Stomach smooth muscle (tissue), 2 donors: Measurements from ENCODE around the gene LHFPL6.

Experiments used
- H3K27ac ChIP-seq: one replicate; pipeline ENCODE4 v1.7.0; 2013; ENCODE audit warnings: mild to moderate bottlenecking, low read length, inconsistent platforms
- H3K27me3 ChIP-seq, 2 donors: one replicate each; pipeline ENCODE4 v1.7.0; 2013; ENCODE audit warnings: low read length in 2 of 2; ENCODE audit not compliant: insufficient read depth in 2 of 2, control insufficient read depth in 1 of 2
- H3K36me3 ChIP-seq, 2 donors: one replicate each; pipeline ENCODE4 v1.7.0; 2013; ENCODE audit warnings: low read length in 2 of 2; ENCODE audit not compliant: control insufficient read depth in 2 of 2, insufficient read depth in 2 of 2
- H3K4me1 ChIP-seq: one replicate; pipeline ENCODE4 v1.7.0; 2013; ENCODE audit warnings: low read length; ENCODE audit not compliant: control insufficient read depth, insufficient read depth
- H3K4me3 ChIP-seq, 2 donors: one replicate each; pipeline ENCODE4 v1.7.0; 2013; ENCODE audit warnings: low read length in 2 of 2
- H3K9ac ChIP-seq, 2 donors: one replicate each; pipeline ENCODE4 v1.7.0; 2013; ENCODE audit warnings: low read length in 2 of 2, mild to moderate bottlenecking in 1 of 2
- H3K9me3 ChIP-seq, 2 donors: one replicate each; pipeline ENCODE4 v1.7.0; 2013; ENCODE audit warnings: low read length in 2 of 2; ENCODE audit not compliant: control insufficient read depth in 2 of 2
- donor health status: healthy.
- donor health status: Pancreatic carcinoma.

Gene LHFPL6

DNA sequence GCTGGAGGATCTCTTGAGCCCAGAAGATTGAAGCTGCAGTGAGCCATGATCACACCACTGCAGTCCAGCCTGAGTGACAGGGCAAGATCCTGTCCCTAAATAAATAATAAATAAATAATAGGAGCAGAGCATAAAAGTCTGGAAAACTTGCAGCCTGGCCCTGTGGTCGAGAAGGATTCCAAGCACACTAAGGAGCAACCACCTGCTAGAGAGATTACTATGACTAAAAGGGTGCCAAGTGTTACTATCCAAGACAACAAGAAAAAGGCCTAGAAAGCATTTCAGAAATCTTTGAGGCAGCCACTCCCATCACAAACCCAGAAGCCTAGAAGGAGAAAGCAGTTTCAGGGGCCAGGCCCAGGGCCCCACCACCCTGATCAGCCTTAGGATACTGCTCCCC, 46.1 kb downstream of the LHFPL6 start:
- Histone ChIP-seq H3K9ac (no peak overlapping the region), H3K36me3 (no peaks in the 10 kb centered on the region), H3K27me3 (no peaks in the 10 kb centered on the region), H3K4me3 (no peak overlapping the region), H3K27ac (no peak overlapping the region), H3K9me3 (no peaks in the 10 kb centered on the region), H3K4me1 (no peaks in the 10 kb centered on the region)

DNA sequence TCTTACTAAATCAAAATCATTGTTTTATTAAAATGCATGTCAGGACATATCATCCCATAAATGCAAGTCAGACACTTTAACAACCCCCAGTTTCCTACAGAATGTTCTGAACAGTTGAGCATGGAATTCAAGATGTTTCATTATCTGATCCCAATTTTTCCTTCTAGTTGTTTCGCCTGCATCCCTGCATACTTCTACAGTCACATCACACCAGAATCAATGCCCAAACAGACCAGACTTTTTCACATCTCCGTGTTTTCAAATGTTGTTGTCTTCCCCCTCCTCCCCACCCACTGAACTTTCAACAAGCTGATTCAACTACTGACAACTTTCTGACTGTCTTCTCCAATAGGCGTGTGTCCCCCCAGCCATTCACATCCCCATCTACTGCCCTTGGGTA, 48.6 kb downstream of the LHFPL6 start:
- H3K4me3 ChIP-seq, result no peak overlapping the region
- H3K9me3 ChIP-seq, result no peaks in the 10 kb centered on the region
- no peaks in the 10 kb centered on the region for H3K4me1 ChIP-seq
- H3K27ac ChIP-seq, result no peak overlapping the region
- no peaks in the 10 kb centered on the region for H3K27me3 ChIP-seq
- no peak overlapping the region for H3K9ac ChIP-seq
- H3K36me3 ChIP-seq, result no peaks in the 10 kb centered on the region

DNA sequence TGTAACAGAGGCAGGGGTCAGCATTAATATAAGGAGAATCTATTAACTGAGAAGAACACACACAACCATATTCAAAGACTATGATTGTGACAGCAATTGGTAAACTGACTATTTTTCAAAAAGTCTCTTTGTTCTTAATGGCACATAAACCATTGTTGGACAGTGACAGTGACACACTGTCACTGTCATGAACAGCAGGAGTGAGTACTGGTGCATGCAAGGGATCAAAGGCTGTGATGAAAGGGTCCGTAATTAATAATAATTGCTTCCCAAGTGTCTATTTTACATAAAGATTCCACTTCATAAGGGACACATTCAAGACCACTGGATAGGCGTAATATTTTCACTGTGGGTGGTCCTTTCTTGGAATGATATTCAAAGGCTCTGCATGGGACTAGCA, 50.7 kb downstream of the LHFPL6 start:
- Histone ChIP-seq H3K4me3 (no peak overlapping the region), H3K9me3 (no peaks in the 10 kb centered on the region), H3K27ac (no peak overlapping the region), H3K36me3 (no peaks in the 10 kb centered on the region), H3K9ac (no peak overlapping the region), H3K27me3 (no peaks in the 10 kb centered on the region), H3K4me1 (no peaks in the 10 kb centered on the region)

DNA sequence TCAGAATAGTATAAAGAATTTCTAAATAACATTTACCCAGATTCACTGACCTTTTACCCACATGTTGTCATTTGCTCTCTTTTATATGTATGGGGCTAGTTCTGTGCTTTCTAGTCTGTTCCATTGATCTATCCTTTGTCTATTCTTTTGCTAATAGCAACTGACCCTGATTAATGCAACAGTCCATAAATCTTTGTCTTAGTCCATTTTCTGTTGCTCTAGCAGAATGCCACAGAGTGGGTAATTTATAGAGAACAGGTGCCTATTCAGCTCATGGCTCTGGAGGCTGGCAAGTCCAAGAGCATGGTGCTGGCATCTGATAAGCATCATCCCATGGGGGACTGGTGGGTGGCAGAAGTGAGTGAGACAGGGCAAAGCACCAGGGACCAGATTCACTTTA, 52.1 kb downstream of the LHFPL6 start:
- H3K27ac ChIP-seq, result no peak overlapping the region
- no peak overlapping the region for H3K9ac ChIP-seq
- no peaks in the 10 kb centered on the region for H3K36me3 ChIP-seq
- H3K4me1 ChIP-seq, result no peaks in the 10 kb centered on the region
- no peaks in the 10 kb centered on the region for H3K9me3 ChIP-seq
- no peak overlapping the region for H3K4me3 ChIP-seq
- no peaks in the 10 kb centered on the region for H3K27me3 ChIP-seq

DNA sequence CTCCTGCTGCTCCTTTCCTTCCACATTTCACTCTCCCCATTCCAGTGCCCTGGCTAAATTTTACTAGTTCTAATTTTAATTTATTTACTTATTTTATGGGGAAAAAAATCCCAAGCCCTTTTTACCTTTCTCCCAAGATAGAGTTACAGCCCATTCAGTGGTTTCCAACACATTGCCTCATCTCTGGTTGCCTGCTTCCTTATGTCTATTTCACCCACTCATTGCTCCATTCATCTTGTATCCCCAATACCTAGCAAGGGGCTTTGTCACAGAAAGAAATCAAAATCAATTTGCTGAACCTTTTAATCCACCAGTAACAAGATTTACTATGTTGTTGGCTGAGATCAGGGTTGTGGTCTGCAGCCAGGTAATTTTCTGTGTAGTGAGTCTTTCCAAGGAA, 55.9 kb downstream of the LHFPL6 start:
- Histone ChIP-seq H3K9ac (no peak overlapping the region), H3K4me1 (no peaks in the 10 kb centered on the region), H3K9me3 (no peaks in the 10 kb centered on the region), H3K4me3 (no peak overlapping the region), H3K27me3 (no peaks in the 10 kb centered on the region), H3K36me3 (no peaks in the 10 kb centered on the region), H3K27ac (no peak overlapping the region)

DNA sequence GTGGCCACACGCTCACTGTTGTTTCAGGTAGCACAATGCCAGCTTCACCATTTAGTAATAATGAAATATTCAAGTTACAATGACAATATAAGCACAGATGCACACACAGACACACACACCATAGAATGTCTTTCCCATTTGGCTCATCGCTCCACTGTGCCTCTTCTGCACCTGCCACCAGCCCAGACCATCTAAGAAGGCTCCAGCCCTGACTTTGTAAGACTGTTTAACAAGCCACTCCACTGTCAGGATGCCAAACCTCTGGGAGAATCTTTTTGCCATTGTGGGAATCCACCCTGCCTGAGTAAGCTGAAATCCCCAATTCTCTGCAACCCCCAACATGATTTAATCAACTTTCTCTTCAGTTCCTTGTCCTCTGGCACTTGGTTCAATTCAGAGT, 60.6 kb downstream of the LHFPL6 start:
- no peaks in the 10 kb centered on the region for H3K4me1 ChIP-seq
- no peak overlapping the region for H3K9ac ChIP-seq
- H3K4me3 ChIP-seq, result no peak overlapping the region
- H3K9me3 ChIP-seq, result no peaks in the 10 kb centered on the region
- no peak overlapping the region for H3K27ac ChIP-seq
- no peaks in the 10 kb centered on the region for H3K36me3 ChIP-seq
- no peaks in the 10 kb centered on the region for H3K27me3 ChIP-seq

DNA sequence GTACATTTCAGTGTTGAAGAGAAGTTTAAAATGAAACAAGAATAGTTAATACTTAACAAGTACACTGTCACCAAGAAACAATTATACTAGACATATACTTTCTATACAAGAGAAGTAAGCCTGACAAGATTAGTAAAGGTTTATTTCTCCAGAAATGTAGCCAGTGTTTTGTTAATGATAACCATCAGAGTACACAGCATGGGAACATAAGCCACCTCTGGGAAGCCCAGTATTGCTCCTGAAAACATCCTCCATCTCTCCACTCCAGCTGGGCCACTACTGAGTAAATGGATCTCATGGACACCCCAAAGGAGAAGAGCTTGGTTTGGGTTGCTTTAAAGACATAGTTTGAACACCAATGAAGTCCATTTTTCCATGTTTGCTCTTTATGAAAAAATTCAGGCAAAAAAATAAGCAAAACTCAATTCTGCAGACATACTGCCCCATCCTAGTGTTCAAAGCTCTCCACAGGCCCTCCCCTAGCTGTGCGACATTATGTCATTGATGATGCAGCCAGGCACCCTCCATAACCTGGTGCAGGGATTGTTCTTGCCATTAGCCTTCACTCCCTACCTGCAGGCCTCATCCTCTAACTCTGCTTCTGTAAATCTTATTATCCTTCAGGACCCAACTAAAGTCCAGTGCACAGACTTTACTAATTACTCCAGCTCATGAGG, 61.9 kb downstream of the LHFPL6 start:
- Histone ChIP-seq H3K4me3 (no peak overlapping the region), H3K9ac (no peak overlapping the region), H3K27ac (no peak overlapping the region), H3K36me3 (no peaks in the 10 kb centered on the region), H3K4me1 (no peaks in the 10 kb centered on the region), H3K9me3 (no peaks in the 10 kb centered on the region), H3K27me3 (no peaks in the 10 kb centered on the region)

DNA sequence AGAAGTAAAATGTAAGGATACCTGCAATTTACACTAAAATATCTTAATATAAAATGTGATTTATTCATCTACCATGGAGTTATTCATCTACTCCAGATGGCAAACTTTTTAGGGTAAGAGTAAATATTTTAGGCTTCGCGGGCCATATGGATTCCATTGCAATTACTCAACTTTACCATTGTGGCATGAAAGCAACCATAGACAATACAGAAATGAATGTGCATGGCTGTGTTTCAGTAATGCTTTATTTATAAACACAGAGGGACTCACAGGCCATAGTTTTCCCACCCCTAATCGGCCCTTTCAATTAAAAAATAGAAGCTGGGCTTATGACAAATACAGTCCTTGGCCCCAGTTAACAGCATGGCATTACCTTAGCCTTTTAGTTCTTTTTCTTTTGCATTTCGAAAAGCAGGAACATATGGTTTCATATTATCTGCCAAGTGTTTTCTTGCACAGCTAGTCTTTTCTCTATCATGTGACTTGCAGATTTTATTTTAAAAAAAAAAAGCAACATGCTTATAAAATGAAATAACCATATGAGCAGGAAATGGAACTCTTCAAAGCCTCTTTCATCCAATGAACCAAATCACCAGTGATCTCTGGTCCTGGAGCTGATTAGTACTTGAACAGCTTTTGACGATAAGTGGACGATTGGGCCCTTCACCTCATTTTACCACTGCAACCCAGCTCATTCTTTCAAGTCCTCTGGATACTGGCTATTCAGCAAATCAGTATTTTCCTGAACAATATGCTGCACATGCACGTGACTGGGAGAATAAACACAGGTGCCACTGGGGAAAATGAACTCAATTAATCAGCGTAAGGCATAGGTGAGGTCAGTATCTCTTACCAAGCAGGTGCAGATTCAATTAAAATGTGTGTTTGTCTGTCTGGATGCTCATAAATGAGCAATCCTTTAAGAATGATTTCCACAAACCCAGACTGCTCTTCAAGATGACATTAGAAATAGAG, 63.9 kb downstream of the LHFPL6 start:
- H3K9me3 ChIP-seq, result no peaks in the 10 kb centered on the region
- no peaks in the 10 kb centered on the region for H3K27me3 ChIP-seq
- H3K36me3 ChIP-seq, result no peaks in the 10 kb centered on the region
- no peak overlapping the region for H3K9ac ChIP-seq
- H3K4me3 ChIP-seq, result no peak overlapping the region
- H3K4me1 ChIP-seq, result no peaks in the 10 kb centered on the region
- H3K27ac ChIP-seq, result no peak overlapping the region

DNA sequence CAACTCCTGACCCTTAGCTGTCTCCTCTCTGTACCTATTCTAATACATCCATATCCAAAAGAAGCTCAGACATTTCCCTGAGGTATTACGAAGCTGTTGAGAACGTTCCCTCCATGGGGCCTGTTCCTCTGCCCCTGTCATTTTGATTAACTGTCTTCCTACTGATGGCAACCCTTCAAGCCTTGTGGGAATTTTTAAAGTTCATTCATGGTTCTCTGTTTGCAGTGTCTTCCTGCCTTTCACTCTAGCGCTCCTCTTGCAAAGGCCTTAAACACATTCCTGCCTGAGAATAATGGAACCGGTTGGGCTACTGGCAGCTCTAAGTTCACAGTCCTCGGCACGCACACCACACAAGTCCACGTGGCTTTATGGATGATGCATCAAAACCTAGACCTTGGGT, 66.1 kb downstream of the LHFPL6 start:
- H3K36me3 ChIP-seq, result no peaks in the 10 kb centered on the region
- H3K27me3 ChIP-seq, result no peaks in the 10 kb centered on the region
- no peaks in the 10 kb centered on the region for H3K4me1 ChIP-seq
- H3K9ac ChIP-seq, result no peak overlapping the region
- H3K27ac ChIP-seq, result no peak overlapping the region
- peaks cover 0 to 4% of the 10 kb centered on the region in 2 donors for H3K9me3 ChIP-seq
- no peak overlapping the region for H3K4me3 ChIP-seq

DNA sequence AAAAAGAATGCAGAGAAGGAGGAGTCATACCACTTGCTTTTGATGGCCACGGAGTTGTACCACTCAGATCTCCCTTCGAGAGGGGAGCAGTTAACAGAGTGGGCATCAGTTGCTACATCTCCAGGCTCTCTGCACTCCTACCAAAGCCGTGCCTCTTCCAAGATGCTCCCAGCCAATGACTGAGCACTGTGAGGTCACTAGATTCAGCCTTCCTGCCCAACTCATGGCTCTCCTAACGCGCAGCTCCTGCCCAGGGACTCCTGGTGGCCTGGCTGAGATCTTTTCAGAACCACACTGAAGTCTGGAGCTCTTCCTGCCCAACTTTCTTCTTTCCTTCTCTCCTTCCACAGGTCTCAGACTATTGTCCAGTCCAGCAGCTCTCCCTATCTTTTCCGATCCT, 66.7 kb downstream of the LHFPL6 start:
- Histone ChIP-seq H3K36me3 (no peaks in the 10 kb centered on the region), H3K4me1 (no peaks in the 10 kb centered on the region)

DNA sequence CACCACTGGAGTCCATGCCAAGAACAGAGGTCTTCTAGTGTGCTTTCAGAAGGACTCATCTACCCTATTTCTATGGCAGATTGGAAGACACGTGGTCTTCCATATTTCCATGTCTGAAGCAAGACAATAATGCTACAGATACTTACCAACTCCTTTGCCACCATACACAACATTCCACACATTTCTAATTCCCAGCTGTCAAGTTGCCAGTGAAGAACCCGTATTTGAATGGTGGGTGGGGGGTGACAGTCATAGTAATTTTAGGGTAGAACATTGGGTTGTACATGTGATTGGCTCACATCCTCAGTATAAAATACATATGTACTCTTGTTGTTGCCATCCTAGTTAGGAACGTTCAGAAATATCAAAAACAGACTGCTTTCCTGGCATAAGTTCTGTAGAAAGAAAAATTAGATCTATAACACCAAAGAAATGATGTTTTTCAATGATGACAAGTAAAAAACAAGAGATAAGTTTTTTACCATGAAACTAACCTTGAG, 69.3 kb downstream of the LHFPL6 start:
- Histone ChIP-seq H3K9me3 (peaks cover 0 to 4% of the 10 kb centered on the region in 2 donors), H3K9ac (no peak overlapping the region), H3K4me1 (no peaks in the 10 kb centered on the region), H3K27me3 (no peaks in the 10 kb centered on the region), H3K36me3 (no peaks in the 10 kb centered on the region), H3K4me3 (no peak overlapping the region), H3K27ac (no peak overlapping the region)

More for the DNA sequence above, 66.7 kb downstream of the LHFPL6 start:
- Histone ChIP-seq H3K9ac (no peak overlapping the region), H3K27ac (no peak overlapping the region), H3K27me3 (no peaks in the 10 kb centered on the region), H3K9me3 (peaks cover 0 to 4% of the 10 kb centered on the region in 2 donors), H3K4me3 (no peak overlapping the region)
